Measurements from ENCODE around the gene GNPNAT1. TPM values are rescaled to one million over a fixed set of nuclear protein-coding genes. Genes with fewer than 3 reads are reported as not detected.

The GNPNAT1 gene
- total and polyA plus RNA-seq, 2 donors (not counting 1 experiment from before 2014, with no cell fraction given): 2.1 to 7.8 TPM

- H3K79me2 ChIP-seq (ENCODE audit: control insufficient read depth, insufficient read depth, low read length): peaks cover 97% of the 10 kb centered on the region
- H3K27me3 Mint-ChIP-seq: no peaks in the 10 kb centered on the region
- H4K20me1 ChIP-seq (ENCODE audit: control insufficient read depth, insufficient read depth, low read length, poor library complexity, severe bottlenecking): peaks cover 6% of the 10 kb centered on the region
- CTCF ChIA-PET: no interaction called here
- peak overlapping the region in 1 of 2 donors; percentile 18 for H3K27ac ChIP-seq (ENCODE audit: low read length in 2 of 2)
- no peaks in the 10 kb centered on the region for H3K9me3 ChIP-seq (ENCODE audit: control extremely low read depth in 1 of 3, control insufficient read depth in 2 of 3, insufficient read depth in 1 of 3, low read length in 2 of 3)
- no peak for ATAC-seq (ENCODE audit: low read depth)
- no peak overlapping the region for H3K4me3 Mint-ChIP-seq
- 78% methylated on average over 1 of the region's 1 CpG for WGBS (ENCODE audit: insufficient coverage)
- TF ChIP-seq CTCF (IDR thresholded peaks at IDR 0.05) (no peak), EZH2 (IDR thresholded peaks at IDR 0.05; ENCODE audit: borderline replicate concordance, insufficient read depth, low read depth, low read length, poor library complexity, severe bottlenecking) (no peak)
- no peak overlapping the region for H3K27ac Mint-ChIP-seq
- H3K4me2 ChIP-seq (replicated peaks; ENCODE audit: low read depth, low read length, poor library complexity, severe bottlenecking): no peak overlapping the region
- H3K4me1 Mint-ChIP-seq: peaks cover 48% of the 10 kb centered on the region
- peaks cover 9 to 14% of the 10 kb centered on the region in 2 donors for H3K4me1 ChIP-seq (ENCODE audit: control insufficient read depth in 2 of 2, insufficient read depth in 2 of 2, low read length in 2 of 2)
- intact Hi-C loops (cut with micrococcal nuclease): no loop called here
- no peak overlapping the region for H3K9ac ChIP-seq (ENCODE audit: low read length)
- POLR2A ChIA-PET: no interaction called here
- H3K9me3 Mint-ChIP-seq (ENCODE audit: insufficient read depth): no peaks in the 10 kb centered on the region
- no peaks in the 10 kb centered on the region for H3K27me3 ChIP-seq (replicated peaks in 1 of 4; ENCODE audit: control extremely low read depth in 1 of 4, control insufficient read depth in 3 of 4, insufficient read depth in 4 of 4, low read length in 3 of 4)
- peaks cover 6 to 19% of the 10 kb centered on the region in 2 experiments for H3K36me3 ChIP-seq (replicated peaks in 1 of 2; ENCODE audit: control extremely low read depth in 1 of 2, control insufficient read depth in 1 of 2, extremely low read depth in 1 of 2, insufficient read depth in 2 of 2, low read length in 1 of 2)
- H3K4me3 ChIP-seq (ENCODE audit: control extremely low read depth in 1 of 5, extremely low read depth in 1 of 5, insufficient read depth in 1 of 5, low read depth in 2 of 5, low read length in 4 of 5): no peak overlapping the region
- no peak for DNase-seq
- no peak overlapping the region for H2AFZ ChIP-seq (ENCODE audit: insufficient read depth, low read depth, low read length, poor library complexity, severe bottlenecking)
Observed at GRCh38 chr14:52735921-52736489, 55.4 kb downstream of the GNPNAT1 start.

GRCh38 chr14:52733824-52734223, 57.6 kb downstream of the GNPNAT1 start:
- no peaks in the 10 kb centered on the region for H3K9me3 ChIP-seq (ENCODE audit: control extremely low read depth in 1 of 3, control insufficient read depth in 2 of 3, insufficient read depth in 1 of 3, low read length in 2 of 3)
- DNase-seq: no peak
- peaks cover 89% of the 10 kb centered on the region for H3K79me2 ChIP-seq (ENCODE audit: control insufficient read depth, insufficient read depth, low read length)
- no peak for TF ChIP-seq CTCF (IDR thresholded peaks at IDR 0.05)
- TF ChIP-seq EZH2 (IDR thresholded peaks at IDR 0.05; ENCODE audit: borderline replicate concordance, insufficient read depth, low read depth, low read length, poor library complexity, severe bottlenecking): no peak
- Mint-ChIP-seq H3K27me3 (no peaks in the 10 kb centered on the region), H3K4me1 (peaks cover 54% of the 10 kb centered on the region), H3K27ac (no peak overlapping the region), H3K4me3 (no peak overlapping the region), H3K9me3 (ENCODE audit: insufficient read depth) (no peaks in the 10 kb centered on the region)
- H3K27ac ChIP-seq (ENCODE audit: low read length in 2 of 2): no peak overlapping the region
- H3K27me3 ChIP-seq (replicated peaks in 1 of 4; ENCODE audit: control extremely low read depth in 1 of 4, control insufficient read depth in 3 of 4, insufficient read depth in 4 of 4, low read length in 3 of 4): no peaks in the 10 kb centered on the region
- no peak overlapping the region for H3K4me2 ChIP-seq (replicated peaks; ENCODE audit: low read depth, low read length, poor library complexity, severe bottlenecking)
- intact Hi-C loops (cut with micrococcal nuclease): loop anchor here (5.0 kb wide), 1 partner anchor 37 kb away; the partner anchor contains the start of gene ERO1A
- ChIA-PET CTCF (interaction anchor here (1.3 kb wide), 1 partner anchor 11 kb away, joined by 4 read pairs; no protein-coding TSS in a partner anchor), POLR2A (no interaction called here)
- WGBS (ENCODE audit: insufficient coverage): 95% methylated on average over 4 of the region's 9 CpGs
- peaks cover 14 to 15% of the 10 kb centered on the region in 2 donors for H3K4me1 ChIP-seq (ENCODE audit: control insufficient read depth in 2 of 2, insufficient read depth in 2 of 2, low read length in 2 of 2)
- H3K4me3 ChIP-seq (ENCODE audit: control extremely low read depth in 1 of 5, extremely low read depth in 1 of 5, insufficient read depth in 1 of 5, low read depth in 2 of 5, low read length in 4 of 5): no peak overlapping the region
- H3K36me3 ChIP-seq (replicated peaks in 1 of 2; ENCODE audit: control extremely low read depth in 1 of 2, control insufficient read depth in 1 of 2, extremely low read depth in 1 of 2, insufficient read depth in 2 of 2, low read length in 1 of 2): peaks cover 6 to 19% of the 10 kb centered on the region in 2 experiments
- no peak overlapping the region for H3K9ac ChIP-seq (ENCODE audit: low read length)
- H4K20me1 ChIP-seq (ENCODE audit: control insufficient read depth, insufficient read depth, low read length, poor library complexity, severe bottlenecking): peaks cover 6% of the 10 kb centered on the region
- ATAC-seq (ENCODE audit: low read depth): no peak
- no peak overlapping the region for H2AFZ ChIP-seq (ENCODE audit: insufficient read depth, low read depth, low read length, poor library complexity, severe bottlenecking)

Measured in B cell (primary cell).